ENCODE measurements around the gene KCNH6. TPM values are rescaled to one million over a fixed set of nuclear protein-coding genes. Genes with fewer than 3 reads are reported as not detected.

Gene KCNH6
- total and polyA plus RNA-seq, 9 of the 15 experiments (the other 6 are each of a cell fraction or from before 2014, with no cell fraction given) = not detected

DNA sequence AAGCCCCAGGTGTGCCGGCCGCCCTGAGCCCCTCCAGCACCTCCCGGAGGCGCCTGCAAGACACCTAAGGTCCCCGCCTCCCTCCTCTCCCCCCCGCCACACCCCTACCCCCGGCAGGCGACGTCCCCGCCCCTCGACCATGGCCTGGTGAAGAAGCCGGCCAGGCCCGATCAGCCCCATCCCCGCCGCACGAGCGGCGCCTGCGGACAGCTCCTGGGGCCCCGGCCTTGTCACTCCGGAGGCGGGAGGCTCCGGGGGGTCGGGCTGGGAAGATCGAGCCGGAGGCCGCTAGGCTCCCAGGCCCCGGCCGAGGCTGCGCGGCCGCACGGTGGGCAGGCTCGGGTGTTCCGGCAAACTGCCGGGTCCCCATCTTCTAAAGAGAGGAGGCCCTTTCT lies 46.7 kb upstream of the KCNH6 start:
- peak overlapping the region in 1 of 2 experiments; percentile 77; a peak in 3 of 4 replicates for H3K9ac ChIP-seq (ENCODE audit: insufficient read depth in 1 of 2, low read depth in 2 of 2, low read length in 2 of 2)
- H3K9me1 ChIP-seq (ENCODE audit: control insufficient read depth, insufficient read depth, low read length) = no peaks in the 10 kb centered on the region
- H3K27ac ChIP-seq (ENCODE audit: extremely low read depth, low read depth, low read length) = no peak overlapping the region
- H3K4me1 ChIP-seq (replicated peaks in 1 of 2; ENCODE audit: control insufficient read depth in 2 of 2, insufficient read depth in 2 of 2, low read length in 2 of 2) = peaks cover 27 to 45% of the 10 kb centered on the region in 2 experiments
- ATAC-seq (peak; percentile 50), DNase-seq (ENCODE audit: extremely low read depth in 1 of 4, low spot score in 3 of 4) (peak; percentile 53 to 84 (median 76)), FAIRE-seq (no peak)
- no TSS peak for BruUV-seq (replicated peaks)
- H3K9me3 ChIP-seq (replicated peaks; ENCODE audit: control insufficient read depth, insufficient read depth, low read depth, low read length) = no peaks in the 10 kb centered on the region
- no peaks in the 10 kb centered on the region for H3K27me3 ChIP-seq (ENCODE audit: control insufficient read depth in 2 of 2, insufficient read depth in 2 of 2, low read length in 2 of 2)
- 0% methylated on average over 14 of the region's 36 CpGs for WGBS (ENCODE audit: insufficient coverage, low coverage, missing lambda C conversion rate)
- POLR2A ChIA-PET = interaction anchor here (1.0 kb wide), 1 partner anchor 32 kb away, joined by 3 read pairs; no protein-coding TSS in a partner anchor
- peak overlapping the region; percentile 45 for H3K4me3 ChIP-seq
- peak overlapping the region; percentile 41; the same call in 1 of the 2 replicates for H3K4me2 ChIP-seq (ENCODE audit: insufficient read depth, low read length)
- no peaks in the 10 kb centered on the region for H3K36me3 ChIP-seq (ENCODE audit: control insufficient read depth, insufficient read depth, low read length)
- peak overlapping the region; percentile 73 for H2AFZ ChIP-seq (ENCODE audit: low read depth, low read length)
- no peaks in the 10 kb centered on the region for H3K79me2 ChIP-seq (ENCODE audit: control insufficient read depth, insufficient read depth, low read length)
- CTCF ChIA-PET (ENCODE audit: low intra/inter-chr PET ratio) = interaction anchor here (4.3 kb wide), 1 partner anchor 51 kb away, joined by 35 read pairs; no protein-coding TSS in a partner anchor
- TF ChIP-seq ZBTB8A (IDR thresholded peaks at IDR 0.05; ENCODE audit: partially characterized antibody) (no peak), ELF1 (tag; IDR thresholded peaks at IDR 0.05) (0 out of 2 replicates have a peak, but pooled peaks have one; percentile 16), GTF2A2 (tag; IDR thresholded peaks at IDR 0.05) (no peak), PCBP1 (IDR thresholded peaks at IDR 0.05; ENCODE audit: low read depth, low read length, poor library complexity, severe bottlenecking) (peak; percentile 25), ZNF165 (CRISPR knock-in tag; IDR thresholded peaks at IDR 0.05; ENCODE audit: borderline replicate concordance) (no peak), TCF7 (IDR thresholded peaks at IDR 0.05; ENCODE audit: borderline replicate concordance) (no peak), SMARCA5 (IDR thresholded peaks at IDR 0.05) (no peak), MECOM (CRISPR knock-in tag; IDR thresholded peaks at IDR 0.05) (no peak), POLR2G (IDR thresholded peaks at IDR 0.05; ENCODE audit: low read depth, low read length) (peak; percentile 39; the same call in 1 of the 2 replicates), ETV5 (CRISPR knock-in tag; IDR thresholded peaks at IDR 0.05; ENCODE audit: low read depth) (no peak), ZFX (CRISPR knock-in tag; IDR thresholded peaks at IDR 0.05) (peak; percentile 59)
- TF ChIP-seq, protein P1, sequence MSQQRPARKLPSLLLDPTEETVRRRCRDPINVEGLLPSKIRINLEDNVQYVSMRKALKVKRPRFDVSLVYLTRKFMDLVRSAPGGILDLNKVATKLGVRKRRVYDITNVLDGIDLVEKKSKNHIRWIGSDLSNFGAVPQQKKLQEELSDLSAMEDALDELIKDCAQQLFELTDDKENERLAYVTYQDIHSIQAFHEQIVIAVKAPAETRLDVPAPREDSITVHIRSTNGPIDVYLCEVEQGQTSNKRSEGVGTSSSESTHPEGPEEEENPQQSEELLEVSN (IDR thresholded peaks at IDR 0.05; ENCODE audit: borderline replicate concordance in 1 of 2, extremely low read depth in 1 of 2, insufficient read depth in 1 of 2, insufficient read length in 1 of 2, low read depth in 1 of 2, low read length in 1 of 2, poor library complexity in 1 of 2, severe bottlenecking in 1 of 2) = peak in 1 of 2 experiments; percentile 3
- TF ChIP-seq, protein P2, sequence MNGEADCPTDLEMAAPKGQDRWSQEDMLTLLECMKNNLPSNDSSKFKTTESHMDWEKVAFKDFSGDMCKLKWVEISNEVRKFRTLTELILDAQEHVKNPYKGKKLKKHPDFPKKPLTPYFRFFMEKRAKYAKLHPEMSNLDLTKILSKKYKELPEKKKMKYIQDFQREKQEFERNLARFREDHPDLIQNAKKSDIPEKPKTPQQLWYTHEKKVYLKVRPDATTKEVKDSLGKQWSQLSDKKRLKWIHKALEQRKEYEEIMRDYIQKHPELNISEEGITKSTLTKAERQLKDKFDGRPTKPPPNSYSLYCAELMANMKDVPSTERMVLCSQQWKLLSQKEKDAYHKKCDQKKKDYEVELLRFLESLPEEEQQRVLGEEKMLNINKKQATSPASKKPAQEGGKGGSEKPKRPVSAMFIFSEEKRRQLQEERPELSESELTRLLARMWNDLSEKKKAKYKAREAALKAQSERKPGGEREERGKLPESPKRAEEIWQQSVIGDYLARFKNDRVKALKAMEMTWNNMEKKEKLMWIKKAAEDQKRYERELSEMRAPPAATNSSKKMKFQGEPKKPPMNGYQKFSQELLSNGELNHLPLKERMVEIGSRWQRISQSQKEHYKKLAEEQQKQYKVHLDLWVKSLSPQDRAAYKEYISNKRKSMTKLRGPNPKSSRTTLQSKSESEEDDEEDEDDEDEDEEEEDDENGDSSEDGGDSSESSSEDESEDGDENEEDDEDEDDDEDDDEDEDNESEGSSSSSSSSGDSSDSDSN (IDR thresholded peaks at IDR 0.05; ENCODE audit: borderline replicate concordance in 1 of 2, low read depth in 2 of 2, low read length in 2 of 2) = peak; percentile 49 to 79; a peak in 2 of 4 replicates
- no peaks in the 10 kb centered on the region for H4K20me1 ChIP-seq (replicated peaks; ENCODE audit: control insufficient read depth, insufficient read depth, low read length)
- in situ Hi-C loops (cut with MboI) (loop anchor here (5.0 kb wide), 1 partner anchor 54 kb away; no protein-coding TSS in a partner anchor), intact Hi-C loops (cut with micrococcal nuclease) (no loop called here)
